NCI-H1048 (cell line): ENCODE measurements around the gene SORL1.

ENCODE experiments used
- DNase-seq: peaks from one replicate; lab custom pipeline; 2025; lab: John Stamatoyannopoulos, UW

Gene SORL1

GRCh38 chr11:121453589-121454299 lies 1.6 kb downstream of the SORL1 start:
- DNase-seq = no peak

- DNase-seq = no peak
Measured at GRCh38 chr11:121455115-121455514, 3.0 kb downstream of the SORL1 start.

GRCh38 chr11:121456151-121456550 lies 4.0 kb downstream of the SORL1 start:
- no peak for DNase-seq

- no peak for DNase-seq
Measured at GRCh38 chr11:121456816-121457431, 4.8 kb downstream of the SORL1 start.

GRCh38 chr11:121458551-121458950 lies 6.4 kb downstream of the SORL1 start:
- DNase-seq = no peak

GRCh38 chr11:121459413-121460017 lies 7.4 kb downstream of the SORL1 start:
- no peak for DNase-seq

- no peak for DNase-seq
Measured at GRCh38 chr11:121460941-121461514, 8.9 kb downstream of the SORL1 start.

- DNase-seq = no peak
Measured at GRCh38 chr11:121461843-121462242, 9.7 kb downstream of the SORL1 start.

GRCh38 chr11:121463689-121464335 lies 11.7 kb downstream of the SORL1 start:
- no peak for DNase-seq

- no peak for DNase-seq
Measured at GRCh38 chr11:121464352-121464946, 12.3 kb downstream of the SORL1 start.

- DNase-seq = no peak
Measured at GRCh38 chr11:121465709-121466062, 13.6 kb downstream of the SORL1 start.

GRCh38 chr11:121466063-121466794 lies 14.1 kb downstream of the SORL1 start:
- no peak for DNase-seq

- no peak for DNase-seq
Measured at GRCh38 chr11:121467471-121467870, 15.4 kb downstream of the SORL1 start.

GRCh38 chr11:121467965-121468364 lies 15.9 kb downstream of the SORL1 start:
- DNase-seq = no peak

- DNase-seq = no peak
Measured at GRCh38 chr11:121469910-121470309, 17.8 kb downstream of the SORL1 start.

GRCh38 chr11:121471167-121471566 lies 19.1 kb downstream of the SORL1 start:
- DNase-seq = no peak

GRCh38 chr11:121472312-121472711 lies 20.2 kb downstream of the SORL1 start:
- DNase-seq = no peak

- no peak for DNase-seq
Measured at GRCh38 chr11:121473064-121473777, 21.1 kb downstream of the SORL1 start.

- DNase-seq = no peak
Measured at GRCh38 chr11:121474680-121475079, 22.6 kb downstream of the SORL1 start.

- DNase-seq = no peak
Measured at GRCh38 chr11:121476379-121477032, 24.4 kb downstream of the SORL1 start.
